Brain microvascular endothelial cell (primary cell): ENCODE results near the gene UGGT1.

Experiments
- DNase-seq: peaks from one replicate; pipeline ENCODE4 v3.0.0-alpha.2; 2020
- H3K27ac ChIP-seq: fragments of 250-450 bp; sonication (Bioruptor Pico); 2 replicates; pipeline ENCODE4 v1.5.1; 2020; ENCODE audit warnings: mild to moderate bottlenecking, moderate library complexity
- H3K27me3 ChIP-seq: fragments of 250-450 bp; sonication (Bioruptor Pico); replicated peaks from 2 replicates; pipeline ENCODE4 v1.5.1; 2020; ENCODE audit warnings: mild to moderate bottlenecking
- H3K36me3 ChIP-seq: fragments of 250-450 bp; sonication (Bioruptor Pico); replicated peaks from 2 replicates; pipeline ENCODE4 v1.5.1; 2020; ENCODE audit warnings: mild to moderate bottlenecking
- H3K4me3 ChIP-seq: 2 replicates; pipeline ENCODE4 v1.5.1; 2011; ENCODE audit warnings: low read depth, mild to moderate bottlenecking, control low read depth, low read length, moderate library complexity
- CTCF ChIP-seq: IDR thresholded peaks from 2 replicates; pipeline ENCODE4 v1.5.1; 2011; ENCODE audit warnings: low read depth, mild to moderate bottlenecking, moderate library complexity, low read length, control low read depth, inconsistent platforms; ENCODE audit errors: missing control alignments
- in situ Hi-C: cut with HindIII; loops from 2 replicates; pipeline ENCODE4 v1.10.0; 2017; ENCODE audit warnings: low sequenced_read_pairs, low pct_ligation_motif_present

UGGT1 gene

GRCh38 chr2:128214251-128214650 lies 123.3 kb downstream of the UGGT1 start:
- no peak overlapping the region for H3K27ac ChIP-seq
- H3K4me3 ChIP-seq = no peak overlapping the region
- no peak for TF ChIP-seq CTCF
- in situ Hi-C loops = no loop called here
- no peaks in the 10 kb centered on the region for H3K36me3 ChIP-seq
- H3K27me3 ChIP-seq = no peaks in the 10 kb centered on the region
- no peak for DNase-seq

- no peak overlapping the region for H3K27ac ChIP-seq
- H3K27me3 ChIP-seq = no peaks in the 10 kb centered on the region
- DNase-seq = no peak
- TF ChIP-seq CTCF = no peak
- no peaks in the 10 kb centered on the region for H3K36me3 ChIP-seq
- in situ Hi-C loops = no loop called here
- no peak overlapping the region for H3K4me3 ChIP-seq
These were observed 124.0 kb downstream of the UGGT1 start for GRCh38 chr2:128214866-128215460.

DNA sequence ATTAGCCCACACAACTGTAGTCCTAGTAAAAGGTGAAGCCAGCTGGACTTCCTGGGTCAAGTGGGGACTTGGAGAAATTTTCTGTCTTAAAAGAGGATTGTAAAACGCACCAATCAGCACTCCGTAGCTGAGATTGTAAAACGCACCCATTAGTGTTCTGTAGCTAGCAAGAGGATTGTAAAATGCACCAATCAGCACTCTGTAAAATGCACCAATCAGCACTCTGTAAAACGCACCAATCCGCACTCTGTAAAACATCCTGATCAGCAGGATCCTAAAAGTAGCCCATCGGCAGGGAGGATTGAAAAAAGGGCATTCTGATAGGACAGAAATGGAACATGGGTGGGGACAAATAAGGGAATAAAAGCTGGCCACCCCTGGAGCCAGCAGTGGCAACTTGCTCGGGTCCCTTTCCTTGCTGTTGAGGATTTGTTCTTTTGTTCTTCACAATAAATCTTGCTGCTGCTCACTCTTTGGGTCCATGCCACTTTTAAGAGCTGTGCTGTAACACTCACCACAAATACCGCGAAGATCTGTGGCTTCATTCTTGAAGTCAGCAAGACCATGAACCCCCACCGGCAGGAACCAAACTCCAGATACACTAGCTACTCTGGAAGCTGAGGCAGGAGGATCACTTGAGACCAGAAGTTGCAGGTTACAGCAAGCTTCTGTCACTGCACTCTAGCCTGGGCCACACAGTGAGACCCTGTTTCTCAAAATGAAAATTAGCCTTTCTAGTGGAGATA lies 125.1 kb downstream of the UGGT1 start:
- no peak for TF ChIP-seq CTCF
- Histone ChIP-seq H3K27ac (no peak overlapping the region), H3K27me3 (no peaks in the 10 kb centered on the region), H3K36me3 (no peaks in the 10 kb centered on the region), H3K4me3 (no peak overlapping the region)
- no peak for DNase-seq
- in situ Hi-C loops = no loop called here

GRCh38 chr2:128217671-128218070 lies 126.7 kb downstream of the UGGT1 start:
- Histone ChIP-seq H3K36me3 (no peaks in the 10 kb centered on the region), H3K27ac (no peak overlapping the region), H3K27me3 (no peaks in the 10 kb centered on the region), H3K4me3 (no peak overlapping the region)
- TF ChIP-seq CTCF = no peak
- in situ Hi-C loops = no loop called here
- DNase-seq = no peak

DNA sequence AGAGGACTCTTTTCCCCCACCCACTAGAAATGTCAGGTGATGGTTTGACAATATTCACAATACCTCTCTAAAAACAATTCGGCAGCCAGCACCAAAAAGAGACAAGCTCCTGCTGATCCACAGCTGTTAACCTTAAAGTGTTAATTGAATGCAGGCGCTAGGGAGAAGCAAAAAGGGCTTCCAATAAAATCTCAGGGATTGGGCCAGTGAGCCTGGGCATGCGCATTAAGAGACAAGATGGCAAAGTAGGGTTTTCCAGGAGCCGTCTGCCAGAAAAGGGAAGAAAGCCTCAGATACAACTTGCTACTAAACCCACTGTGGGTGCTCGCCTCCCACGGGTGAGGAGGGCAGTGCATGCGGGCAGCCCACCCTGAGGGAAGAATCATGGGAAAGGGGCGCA lies 128.9 kb downstream of the UGGT1 start:
- no peak for DNase-seq
- no peak for TF ChIP-seq CTCF
- Histone ChIP-seq H3K4me3 (no peak overlapping the region), H3K27me3 (no peaks in the 10 kb centered on the region), H3K27ac (no peak overlapping the region), H3K36me3 (no peaks in the 10 kb centered on the region)
- in situ Hi-C loops = no loop called here
